HG03064 (cell line): ENCODE measurements around the gene RBBP8NL.

ENCODE experiments used
- ATAC-seq: cut with Tn5 transposase; IDR thresholded peaks from one replicate; pipeline ENCODE4 v1.9.1; 2021; ENCODE audit warnings: low read depth; ENCODE audit not compliant: unreplicated experiment

RBBP8NL gene

DNA sequence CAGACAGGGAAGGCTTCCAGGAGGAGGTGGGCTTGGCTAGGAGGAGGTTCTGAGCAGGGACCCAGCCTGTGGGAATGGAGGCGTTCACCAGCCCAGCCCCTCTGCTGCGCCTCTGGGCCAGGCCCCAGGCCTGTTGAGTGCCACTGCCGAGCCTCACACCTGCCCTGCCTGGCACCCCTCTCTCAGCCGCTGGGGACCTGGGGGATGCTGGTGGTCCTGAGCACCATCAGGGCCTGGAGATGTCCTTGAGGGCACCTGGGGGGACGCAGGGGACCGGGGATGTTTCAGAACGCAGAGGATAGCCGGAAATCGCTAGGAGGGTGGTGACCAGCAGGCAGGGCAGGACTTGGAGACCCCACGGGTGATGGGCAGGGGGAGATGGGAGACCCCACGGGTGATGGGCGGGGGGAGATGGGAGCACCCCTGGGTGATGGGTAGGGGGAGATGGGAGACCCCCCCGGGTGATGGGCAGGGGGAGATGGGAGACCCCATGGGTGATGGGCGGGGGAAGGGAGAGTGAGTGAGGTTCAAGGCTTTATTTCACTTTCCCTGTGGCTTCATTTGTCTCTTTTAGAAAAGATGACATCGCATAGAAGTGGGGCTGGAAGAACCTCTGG, 35.7 kb upstream of the RBBP8NL start:
- ATAC-seq: no peak

DNA sequence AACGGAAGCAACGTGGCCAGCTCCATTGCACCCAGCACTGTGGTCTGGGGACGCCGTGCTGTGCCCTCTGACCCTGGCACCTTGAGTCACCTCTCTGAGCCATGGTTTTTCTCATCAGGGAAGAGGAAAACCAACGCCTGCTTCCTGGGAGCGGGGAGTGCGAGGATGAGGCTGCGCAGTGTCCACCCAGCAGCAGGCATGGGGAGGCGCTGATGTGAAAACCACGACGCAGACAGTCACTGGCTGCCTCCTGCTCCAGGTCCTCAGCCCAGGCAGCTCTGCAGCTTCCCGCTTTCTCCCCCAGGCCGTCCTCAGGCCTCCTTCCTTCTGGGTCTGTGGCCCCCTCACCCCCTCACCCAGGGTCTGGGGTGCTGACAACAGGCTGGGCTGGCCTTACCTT, 34.5 kb upstream of the RBBP8NL start:
- no peak for ATAC-seq

DNA sequence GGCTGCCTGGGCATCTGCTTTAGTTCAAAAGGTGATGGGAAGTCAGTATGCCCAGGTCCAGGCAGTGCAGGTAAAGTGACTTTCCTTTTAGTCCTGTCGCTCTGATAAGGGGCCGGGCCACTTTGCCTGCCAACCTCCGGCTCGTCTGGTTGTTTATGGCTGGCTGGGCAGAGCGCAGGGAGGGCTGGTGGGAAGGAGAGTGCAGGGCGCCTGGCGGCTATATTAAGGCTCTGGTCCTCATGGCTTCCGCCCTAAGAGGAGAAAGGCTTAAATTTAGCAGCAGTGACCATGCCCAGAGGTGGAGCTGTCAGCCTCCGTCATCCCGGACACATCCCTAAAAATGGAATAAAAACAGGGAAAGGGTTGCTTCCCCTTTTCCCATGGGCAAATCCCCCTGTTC, 33.8 kb upstream of the RBBP8NL start:
- no peak for ATAC-seq

DNA sequence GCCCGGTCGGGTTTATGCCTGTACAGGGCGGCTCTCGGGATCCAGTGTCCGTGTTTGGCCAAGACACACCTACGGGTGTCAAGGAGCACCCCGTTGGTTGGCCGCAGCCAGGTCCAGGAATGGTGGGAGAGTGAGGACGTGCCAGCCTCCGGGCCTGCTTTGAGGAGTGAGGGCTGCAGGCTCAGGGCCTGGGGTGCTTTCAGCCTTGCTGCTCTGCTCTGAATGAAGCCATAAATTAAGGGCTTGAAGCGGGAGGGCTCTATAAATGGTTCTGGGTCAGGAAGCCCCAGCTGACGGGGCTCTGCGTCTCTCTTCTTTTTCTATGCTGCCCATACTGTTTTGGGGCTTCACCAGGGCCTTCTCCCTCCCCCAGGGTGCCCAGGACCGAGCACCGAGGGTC, 33.3 kb upstream of the RBBP8NL start:
- ATAC-seq: no peak

DNA sequence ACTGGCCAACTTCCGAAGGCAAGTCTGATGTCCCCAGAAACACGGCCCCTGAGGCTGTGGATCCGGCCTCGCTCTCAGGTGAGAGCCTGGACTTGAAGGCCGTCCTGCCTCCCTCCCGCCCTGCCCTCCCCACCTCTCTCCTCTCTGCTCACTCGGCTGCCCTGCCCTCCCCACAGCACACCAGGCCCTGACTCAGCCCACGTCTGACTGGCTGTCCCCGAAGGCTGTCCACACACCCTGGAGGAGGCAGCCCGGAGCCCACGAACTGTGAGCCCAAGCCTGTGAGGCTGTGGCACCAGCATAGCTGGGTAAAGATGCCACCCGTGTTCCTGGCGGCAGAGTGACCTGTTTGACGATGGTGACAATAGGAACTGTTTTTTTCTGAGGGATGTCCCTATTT, 32.1 kb upstream of the RBBP8NL start:
- no peak for ATAC-seq

DNA sequence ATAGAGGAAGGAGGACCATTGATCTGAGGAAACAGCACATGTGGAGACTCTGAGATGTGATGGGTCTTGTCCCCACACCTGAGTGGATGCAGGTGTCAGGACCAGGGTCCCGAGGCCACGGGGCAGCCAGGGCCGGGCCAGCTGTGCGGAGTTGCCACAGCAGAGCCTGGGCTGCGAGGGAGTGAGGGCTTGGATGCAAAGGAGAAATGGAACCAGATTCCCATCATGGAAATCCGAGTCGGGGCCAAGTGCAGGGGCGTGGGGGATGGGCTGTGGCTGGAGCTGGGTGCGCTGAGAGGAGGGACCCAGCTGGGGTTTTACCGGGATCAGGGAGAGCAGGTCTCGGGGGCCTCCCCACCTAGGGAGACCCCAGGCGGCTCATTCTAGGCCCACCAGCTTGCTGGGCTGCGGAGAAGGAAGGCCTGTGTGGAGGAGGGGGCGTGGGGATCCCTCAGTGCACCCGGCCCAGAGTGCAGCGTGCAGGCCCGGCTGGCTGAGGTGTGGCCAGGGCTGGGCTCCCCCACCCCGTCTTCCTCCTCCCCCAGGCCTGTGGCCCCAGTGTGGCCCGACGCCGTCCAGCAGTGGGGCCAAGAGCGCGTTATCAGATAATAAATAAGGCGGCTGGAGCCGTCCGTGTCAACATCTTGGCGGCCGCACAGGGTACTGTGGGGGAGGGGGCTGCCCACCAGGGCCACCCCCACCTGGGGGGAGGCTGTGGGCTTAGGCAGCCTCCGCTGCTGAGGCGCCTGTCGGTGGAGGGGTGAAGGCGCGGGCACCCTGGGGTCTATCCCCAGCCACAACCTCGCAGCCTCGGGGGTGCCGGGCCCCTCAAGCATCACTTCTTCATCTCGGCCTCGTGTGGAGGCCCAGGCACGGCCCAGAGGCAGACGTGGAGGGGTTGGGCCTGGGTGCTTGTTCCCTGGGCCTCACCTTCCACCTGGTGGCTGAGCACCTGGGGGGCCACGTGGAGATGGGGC, 31.2 kb upstream of the RBBP8NL start:
- no peak for ATAC-seq

DNA sequence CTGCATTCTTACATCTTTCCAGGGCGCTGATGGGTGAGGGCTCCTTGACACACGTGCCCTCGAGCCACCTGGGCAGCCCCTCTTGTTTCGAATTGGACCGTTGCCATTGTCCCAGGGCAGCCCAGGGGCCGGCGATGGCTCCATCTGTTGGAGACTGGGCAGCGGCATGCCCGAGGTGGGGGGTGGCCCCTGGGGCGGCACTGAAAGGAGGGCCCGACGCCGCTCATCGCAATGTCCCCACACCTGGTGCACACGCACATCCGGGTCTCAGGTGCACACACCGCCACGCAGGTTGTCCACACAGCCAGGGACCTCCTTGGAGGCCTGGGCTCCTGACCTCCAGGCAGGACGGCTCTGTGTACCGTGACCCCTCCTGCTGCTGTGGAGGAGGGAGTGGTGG, 30.5 kb upstream of the RBBP8NL start:
- ATAC-seq: no peak

DNA sequence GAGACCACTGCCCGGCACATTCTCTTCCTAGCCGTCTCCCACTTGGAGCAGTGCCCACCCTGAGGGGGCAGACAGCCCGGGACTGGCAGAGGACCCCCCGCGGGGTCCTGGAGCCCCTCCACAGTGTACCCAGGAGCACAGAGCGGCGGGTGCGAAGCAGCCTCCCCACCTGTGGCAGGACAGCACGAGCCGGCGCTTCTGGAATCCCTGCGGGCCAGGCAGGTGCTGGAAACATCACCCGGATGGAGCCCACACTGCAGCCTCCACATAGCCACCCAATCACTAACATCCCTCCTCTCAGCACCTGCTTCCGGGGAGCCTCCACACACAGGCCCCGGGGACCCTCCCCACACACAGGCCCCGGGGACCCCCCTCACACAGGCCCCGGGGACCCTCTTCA, 29.8 kb upstream of the RBBP8NL start:
- ATAC-seq: no peak

DNA sequence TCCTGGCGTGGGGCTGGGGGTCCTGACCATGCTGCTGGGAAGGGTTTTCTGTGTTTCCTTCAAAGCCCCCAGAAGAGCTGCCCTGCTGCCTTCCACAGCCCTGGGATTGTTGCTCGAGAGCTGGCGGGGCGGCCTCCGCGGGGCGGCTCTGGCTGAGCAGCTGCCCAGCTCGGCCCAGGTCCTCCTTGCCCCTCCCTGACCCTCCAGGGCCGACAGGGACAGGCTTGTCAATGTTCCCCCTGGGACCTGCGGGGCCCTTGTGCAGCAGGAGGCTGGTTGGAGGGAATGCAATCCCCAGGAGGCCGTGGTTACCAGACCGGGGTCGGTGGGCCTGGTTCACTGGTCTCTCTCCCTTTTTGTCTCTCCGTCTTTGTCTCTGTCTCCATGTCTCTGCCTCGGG, 28.6 kb upstream of the RBBP8NL start:
- no peak for ATAC-seq

DNA sequence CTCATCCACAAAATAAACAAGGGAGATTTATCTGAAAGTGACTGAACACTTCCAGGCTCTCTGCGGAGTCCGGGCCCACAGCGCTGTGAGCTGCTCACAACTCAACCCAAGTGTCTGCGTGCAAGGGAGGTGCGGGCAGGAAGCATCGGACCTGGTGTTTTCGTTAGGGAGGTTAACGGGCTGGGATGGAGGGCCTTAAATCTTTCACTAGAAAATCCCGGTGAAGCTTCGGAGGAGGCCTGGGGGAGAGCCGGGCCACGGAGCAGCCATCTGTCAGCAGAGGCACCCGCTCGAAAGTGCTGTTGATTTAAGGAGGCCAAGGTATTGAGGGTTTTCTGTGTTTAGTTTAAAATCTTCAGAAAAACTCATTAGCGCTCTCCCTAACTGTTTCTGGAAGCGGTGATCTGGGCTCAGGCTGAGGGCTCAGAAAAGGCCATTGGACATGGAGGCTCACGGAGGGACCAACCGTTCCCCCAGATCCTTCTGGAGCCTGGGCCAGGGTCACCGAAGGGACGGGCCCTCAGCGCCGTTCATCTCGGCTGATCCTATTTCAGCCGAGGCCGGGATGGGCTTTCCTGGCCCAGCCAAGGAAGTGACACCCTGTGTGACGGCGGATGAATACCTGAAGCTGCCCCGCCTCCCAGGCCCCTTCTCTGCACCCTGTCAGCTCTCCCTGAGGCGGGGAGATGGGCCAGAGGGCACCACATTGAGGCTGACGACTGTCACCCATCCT, 27.7 kb upstream of the RBBP8NL start:
- ATAC-seq: no peak

DNA sequence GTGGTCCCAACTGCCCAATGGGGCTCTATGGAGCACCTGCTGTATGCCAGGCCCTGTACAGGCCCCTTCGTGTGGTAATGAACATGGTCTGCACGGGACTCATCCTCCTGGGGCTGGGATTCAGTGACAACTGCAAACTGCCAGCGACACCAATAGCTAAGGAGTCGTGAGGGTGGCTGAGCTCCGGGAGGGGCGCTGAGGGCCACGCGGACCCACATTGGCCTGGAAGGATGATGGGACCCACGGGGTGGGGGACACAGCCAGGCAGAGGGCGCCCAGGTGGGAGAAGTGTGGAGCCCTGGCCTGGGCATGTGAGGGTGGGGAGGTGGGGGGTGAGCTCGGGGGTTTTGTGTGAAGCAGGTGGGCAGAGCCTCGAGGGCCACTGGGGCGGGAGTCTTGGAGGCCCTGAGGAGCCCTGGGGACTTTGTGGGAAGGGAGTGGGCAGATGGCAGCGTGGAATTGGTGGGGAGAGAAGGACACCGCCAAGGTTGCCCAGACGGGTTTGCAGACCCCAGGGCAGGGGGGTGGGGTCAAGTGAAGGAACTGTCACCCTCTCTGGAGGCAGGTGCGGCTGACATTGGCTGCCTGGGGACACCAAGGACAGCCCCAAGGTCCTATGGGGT, 26.0 kb upstream of the RBBP8NL start:
- no peak for ATAC-seq

DNA sequence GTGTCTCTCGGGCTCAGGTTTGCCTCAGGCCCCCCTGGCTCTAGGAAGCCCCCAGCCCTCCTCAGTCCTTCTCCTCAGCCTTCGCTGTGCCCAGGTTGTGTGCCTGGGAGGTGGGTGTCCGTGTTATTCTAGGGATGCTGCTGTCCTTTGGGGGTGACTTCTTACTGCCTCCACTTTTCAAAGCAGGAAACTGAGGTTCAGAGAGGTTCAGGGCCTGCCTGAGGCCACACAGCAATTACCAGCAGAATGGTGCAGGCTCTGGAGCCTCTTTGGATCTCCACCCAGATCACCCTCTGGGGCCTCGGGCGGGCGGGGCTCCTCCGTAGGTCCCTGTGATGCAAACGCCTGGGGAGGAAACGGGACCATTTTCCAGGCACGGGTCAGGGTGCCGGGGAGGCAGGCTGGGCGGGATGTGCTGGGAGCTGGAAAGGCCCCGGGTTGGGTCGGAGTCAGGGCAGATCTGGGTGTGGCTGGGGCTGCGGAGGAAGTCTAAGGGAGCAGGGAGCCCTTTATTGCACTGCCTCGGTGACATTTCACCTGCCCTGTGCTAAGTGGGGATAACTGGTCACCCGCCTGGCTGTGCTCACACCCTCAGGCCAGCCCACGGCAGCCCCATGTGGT, 25.2 kb upstream of the RBBP8NL start:
- no peak for ATAC-seq

DNA sequence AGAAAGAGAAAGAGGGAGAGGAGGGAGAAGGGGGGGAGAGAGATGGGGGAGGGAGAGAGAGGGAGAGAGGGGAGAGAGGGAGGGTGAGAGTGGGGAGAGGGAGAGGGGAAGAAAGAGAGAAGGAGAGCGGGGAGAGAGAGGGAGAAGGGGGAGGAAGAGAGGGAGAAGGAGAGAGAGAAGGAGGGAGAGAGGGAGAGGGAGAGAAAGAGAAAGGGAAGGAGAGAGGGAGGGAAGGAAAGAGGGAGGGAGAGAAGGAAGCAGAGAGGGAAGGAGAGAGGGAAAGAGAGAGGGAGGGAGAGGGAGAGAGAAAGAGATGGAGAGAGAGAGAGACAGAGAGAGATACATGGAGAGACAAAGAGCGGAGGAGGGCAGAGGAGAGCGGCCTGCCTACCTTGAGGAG, 24.6 kb upstream of the RBBP8NL start:
- no peak for ATAC-seq

DNA sequence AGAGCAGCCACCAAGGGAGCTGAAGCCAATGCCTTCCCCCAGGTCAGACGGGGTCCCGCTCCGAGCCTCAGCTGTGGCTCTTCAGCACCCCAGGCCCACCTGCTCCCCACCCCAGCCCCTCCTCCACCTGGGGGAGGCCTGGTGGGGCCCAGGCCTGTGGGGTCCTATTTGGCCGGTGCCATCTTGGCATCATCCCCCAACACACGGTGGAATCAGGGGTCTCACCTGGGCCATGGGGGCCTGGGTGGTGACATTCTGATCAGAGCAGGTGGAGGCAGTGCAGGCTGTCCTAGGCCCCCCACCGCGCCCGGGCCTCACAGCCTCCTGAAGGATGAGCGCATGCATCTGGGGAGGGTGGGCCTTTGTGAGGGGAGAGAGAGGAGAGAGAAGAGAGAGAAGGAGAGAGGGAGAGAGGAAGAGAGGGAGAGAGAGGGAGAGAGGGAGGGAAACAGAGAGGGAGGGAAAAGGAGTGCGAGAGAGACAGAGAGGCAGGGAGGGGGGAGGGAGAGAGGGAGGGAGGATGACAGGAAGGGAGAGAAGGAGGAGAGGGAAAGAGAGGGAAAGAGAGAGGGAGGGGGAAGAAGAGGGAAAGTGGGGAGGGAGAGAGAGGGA, 23.9 kb upstream of the RBBP8NL start:
- no peak for ATAC-seq

DNA sequence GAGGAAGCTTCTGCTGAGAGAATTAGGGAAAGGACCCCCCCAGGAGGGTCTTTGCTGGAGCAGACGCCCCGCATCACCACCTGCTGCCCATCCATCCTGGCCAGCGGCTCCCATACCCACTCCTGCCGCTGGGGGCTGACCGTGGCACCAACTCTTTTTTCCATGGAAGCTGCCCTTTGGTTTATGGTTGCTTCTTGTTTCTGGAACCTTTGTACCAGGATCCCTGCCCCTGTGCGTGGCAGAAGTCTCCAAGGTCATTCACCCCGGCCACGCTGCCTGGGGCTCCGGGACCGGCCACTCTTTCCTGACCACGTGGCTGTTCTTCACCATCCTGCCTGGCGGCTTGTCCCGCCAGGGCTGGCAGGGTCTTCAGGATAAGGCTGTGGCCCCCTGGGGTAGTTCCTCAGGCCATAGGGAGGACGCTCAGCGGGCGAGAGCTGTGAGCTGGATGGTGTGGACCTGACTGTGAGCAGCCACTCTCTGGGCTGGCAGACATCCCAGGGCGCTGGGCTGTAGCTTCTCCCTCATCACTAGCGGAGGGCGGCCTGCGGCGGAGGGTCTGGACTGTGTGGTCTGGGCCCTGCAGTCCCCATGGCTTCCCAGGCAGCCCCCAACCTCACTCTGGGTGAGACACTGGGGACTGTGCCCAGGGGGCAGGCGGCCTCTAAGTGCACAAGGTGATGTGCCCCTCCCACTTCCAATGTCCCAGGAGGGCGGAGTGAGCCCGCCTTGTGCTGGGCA, 22.8 kb upstream of the RBBP8NL start:
- ATAC-seq: no peak

DNA sequence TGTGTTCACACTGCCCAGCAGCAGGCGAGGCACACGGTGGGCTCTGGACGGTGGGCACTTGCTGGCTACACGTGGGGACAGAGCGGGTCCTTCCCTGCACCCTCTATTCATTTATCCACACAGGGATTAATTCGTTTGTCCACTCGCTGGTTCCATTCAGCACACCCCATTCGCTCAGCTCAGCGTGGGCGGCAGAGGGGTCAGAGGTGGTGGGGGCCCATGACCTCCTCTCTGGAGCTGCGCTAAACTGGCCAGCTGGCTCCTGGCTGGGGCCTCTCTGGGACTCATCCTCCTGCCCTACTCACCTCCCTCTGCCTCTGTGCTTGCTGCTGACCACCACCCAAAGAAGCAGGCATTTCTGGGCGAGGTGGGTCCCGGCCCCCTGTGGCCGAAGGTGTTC, 21.4 kb upstream of the RBBP8NL start:
- ATAC-seq: no peak

DNA sequence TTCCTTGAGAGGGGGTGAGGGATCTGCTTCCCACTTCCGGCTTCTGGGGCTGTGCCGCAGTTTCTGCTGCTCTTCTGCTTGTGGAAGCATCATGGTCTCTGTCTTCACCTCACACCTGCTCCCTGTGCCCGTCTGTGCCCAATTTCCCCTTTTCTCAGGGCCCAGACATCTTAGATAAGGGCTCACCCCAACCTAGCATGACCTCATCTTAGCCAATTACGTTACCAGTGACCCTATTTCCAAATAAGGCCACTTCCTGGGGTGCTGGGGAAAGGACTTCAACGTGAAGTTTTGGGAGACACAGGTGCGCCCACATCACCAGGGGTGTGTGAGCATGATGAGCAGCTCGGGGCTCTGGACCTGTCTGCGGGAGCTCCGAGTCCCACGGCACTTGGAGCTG, 20.7 kb upstream of the RBBP8NL start:
- ATAC-seq: no peak

DNA sequence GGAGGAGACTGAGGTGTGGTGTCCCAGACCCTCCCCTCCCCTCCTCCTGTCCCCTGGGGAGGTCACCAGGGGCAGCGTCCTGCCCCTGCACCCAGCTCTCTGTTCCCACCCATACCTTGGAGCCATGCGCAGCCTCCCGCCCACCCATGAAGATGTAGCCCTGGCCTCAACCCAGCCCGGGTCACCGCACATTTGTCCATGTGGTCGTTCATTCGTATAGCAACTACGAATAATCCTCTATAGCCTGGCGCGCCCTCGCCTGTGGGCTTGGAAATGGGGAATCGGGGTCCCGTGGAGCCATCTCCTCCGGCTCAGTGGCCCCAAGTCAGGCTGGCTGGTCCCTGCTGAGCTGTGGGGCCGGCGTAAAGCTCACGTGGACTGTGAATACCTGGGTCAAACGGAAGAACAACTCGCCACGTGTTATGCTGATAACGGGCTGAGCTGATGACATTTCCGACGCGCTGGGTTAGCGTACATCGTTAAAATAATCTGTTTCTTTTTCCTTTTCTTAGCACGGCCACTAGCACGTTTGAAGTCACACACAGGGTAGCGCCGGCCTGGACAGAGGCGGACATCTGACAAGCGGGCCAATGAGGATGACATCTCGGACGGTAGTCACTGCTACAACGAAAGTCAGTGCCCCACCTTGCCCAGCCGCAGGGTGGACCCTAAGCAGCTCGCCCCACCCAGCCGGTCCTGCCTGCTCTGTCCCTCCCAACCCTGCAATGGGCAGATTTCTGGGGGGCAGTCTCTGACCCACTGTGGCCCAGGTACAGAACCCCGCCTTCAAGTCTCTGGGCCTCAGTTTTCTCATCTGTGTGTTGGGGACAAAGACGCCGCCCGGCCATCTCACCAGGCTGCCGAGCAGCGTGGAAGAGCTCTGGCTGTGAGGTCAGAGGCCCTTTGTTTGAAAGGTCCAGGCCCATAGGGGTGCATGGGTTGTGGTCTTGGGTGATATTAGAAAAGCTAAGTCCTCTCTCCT, 19.8 kb upstream of the RBBP8NL start:
- no peak for ATAC-seq
